ENCODE data around the gene GUCA1A.

DNA sequence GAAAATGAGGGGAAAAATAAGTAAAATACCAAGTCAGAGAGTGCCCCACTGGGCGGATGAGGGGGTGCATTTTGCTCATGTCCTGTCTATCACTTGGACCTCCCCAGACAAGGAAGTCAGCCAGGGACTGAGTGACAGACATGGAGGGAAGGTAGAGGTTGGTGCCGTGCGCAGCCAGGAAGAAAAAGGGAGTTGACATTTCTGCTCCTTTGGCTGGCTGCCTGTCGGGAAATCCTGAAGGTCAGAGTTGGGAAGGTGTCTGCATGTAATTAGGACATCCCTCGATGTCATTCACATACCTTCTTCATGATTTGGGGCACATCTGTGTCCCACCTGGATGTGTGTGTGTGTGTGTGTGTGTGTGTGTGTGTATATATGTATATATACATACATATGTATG lies 8.9 kb downstream of the GUCA1A start:
- TF ChIP-seq, protein P1, sequence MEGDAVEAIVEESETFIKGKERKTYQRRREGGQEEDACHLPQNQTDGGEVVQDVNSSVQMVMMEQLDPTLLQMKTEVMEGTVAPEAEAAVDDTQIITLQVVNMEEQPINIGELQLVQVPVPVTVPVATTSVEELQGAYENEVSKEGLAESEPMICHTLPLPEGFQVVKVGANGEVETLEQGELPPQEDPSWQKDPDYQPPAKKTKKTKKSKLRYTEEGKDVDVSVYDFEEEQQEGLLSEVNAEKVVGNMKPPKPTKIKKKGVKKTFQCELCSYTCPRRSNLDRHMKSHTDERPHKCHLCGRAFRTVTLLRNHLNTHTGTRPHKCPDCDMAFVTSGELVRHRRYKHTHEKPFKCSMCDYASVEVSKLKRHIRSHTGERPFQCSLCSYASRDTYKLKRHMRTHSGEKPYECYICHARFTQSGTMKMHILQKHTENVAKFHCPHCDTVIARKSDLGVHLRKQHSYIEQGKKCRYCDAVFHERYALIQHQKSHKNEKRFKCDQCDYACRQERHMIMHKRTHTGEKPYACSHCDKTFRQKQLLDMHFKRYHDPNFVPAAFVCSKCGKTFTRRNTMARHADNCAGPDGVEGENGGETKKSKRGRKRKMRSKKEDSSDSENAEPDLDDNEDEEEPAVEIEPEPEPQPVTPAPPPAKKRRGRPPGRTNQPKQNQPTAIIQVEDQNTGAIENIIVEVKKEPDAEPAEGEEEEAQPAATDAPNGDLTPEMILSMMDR (IDR thresholded peaks at IDR 0.05 in 2 of 3, conservative IDR thresholded peaks at IDR 0.05 in 1 of 3; ENCODE audit: borderline replicate concordance in 1 of 3, insufficient read depth in 1 of 3, low read depth in 2 of 3, low read length in 2 of 3), result no peak
- no peak for TF ChIP-seq EZH2 (IDR thresholded peaks at IDR 0.05)
- TF ChIP-seq CEBPB (IDR thresholded peaks at IDR 0.05; ENCODE audit: low read depth), result no peak
- no peak for TF ChIP-seq EZH2phosphoT487 (IDR thresholded peaks at IDR 0.05; ENCODE audit: borderline replicate concordance)
- TF ChIP-seq SP1 (IDR thresholded peaks at IDR 0.05; ENCODE audit: low read depth), result no peak
- no peak for TF ChIP-seq RAD21 (IDR thresholded peaks at IDR 0.05; ENCODE audit: low read depth)
- TF ChIP-seq POLR2A (IDR thresholded peaks at IDR 0.05; ENCODE audit: borderline replicate concordance, extremely low read depth, insufficient read depth, insufficient read length), result no peak
- no peak for TF ChIP-seq FOSL1 (IDR thresholded peaks at IDR 0.05; ENCODE audit: low read depth)
- TF ChIP-seq, protein P2, sequence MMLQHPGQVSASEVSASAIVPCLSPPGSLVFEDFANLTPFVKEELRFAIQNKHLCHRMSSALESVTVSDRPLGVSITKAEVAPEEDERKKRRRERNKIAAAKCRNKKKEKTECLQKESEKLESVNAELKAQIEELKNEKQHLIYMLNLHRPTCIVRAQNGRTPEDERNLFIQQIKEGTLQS (IDR thresholded peaks at IDR 0.05), result no peak
- no peak for TF ChIP-seq JUND (IDR thresholded peaks at IDR 0.05)
- TF ChIP-seq, protein P3, sequence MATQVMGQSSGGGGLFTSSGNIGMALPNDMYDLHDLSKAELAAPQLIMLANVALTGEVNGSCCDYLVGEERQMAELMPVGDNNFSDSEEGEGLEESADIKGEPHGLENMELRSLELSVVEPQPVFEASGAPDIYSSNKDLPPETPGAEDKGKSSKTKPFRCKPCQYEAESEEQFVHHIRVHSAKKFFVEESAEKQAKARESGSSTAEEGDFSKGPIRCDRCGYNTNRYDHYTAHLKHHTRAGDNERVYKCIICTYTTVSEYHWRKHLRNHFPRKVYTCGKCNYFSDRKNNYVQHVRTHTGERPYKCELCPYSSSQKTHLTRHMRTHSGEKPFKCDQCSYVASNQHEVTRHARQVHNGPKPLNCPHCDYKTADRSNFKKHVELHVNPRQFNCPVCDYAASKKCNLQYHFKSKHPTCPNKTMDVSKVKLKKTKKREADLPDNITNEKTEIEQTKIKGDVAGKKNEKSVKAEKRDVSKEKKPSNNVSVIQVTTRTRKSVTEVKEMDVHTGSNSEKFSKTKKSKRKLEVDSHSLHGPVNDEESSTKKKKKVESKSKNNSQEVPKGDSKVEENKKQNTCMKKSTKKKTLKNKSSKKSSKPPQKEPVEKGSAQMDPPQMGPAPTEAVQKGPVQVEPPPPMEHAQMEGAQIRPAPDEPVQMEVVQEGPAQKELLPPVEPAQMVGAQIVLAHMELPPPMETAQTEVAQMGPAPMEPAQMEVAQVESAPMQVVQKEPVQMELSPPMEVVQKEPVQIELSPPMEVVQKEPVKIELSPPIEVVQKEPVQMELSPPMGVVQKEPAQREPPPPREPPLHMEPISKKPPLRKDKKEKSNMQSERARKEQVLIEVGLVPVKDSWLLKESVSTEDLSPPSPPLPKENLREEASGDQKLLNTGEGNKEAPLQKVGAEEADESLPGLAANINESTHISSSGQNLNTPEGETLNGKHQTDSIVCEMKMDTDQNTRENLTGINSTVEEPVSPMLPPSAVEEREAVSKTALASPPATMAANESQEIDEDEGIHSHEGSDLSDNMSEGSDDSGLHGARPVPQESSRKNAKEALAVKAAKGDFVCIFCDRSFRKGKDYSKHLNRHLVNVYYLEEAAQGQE (IDR thresholded peaks at IDR 0.05; ENCODE audit: low read depth), result no peak
- TF ChIP-seq, protein P4, sequence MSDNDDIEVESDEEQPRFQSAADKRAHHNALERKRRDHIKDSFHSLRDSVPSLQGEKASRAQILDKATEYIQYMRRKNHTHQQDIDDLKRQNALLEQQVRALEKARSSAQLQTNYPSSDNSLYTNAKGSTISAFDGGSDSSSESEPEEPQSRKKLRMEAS (IDR thresholded peaks at IDR 0.05), result no peak
